Astrocyte of the spinal cord (primary cell): Measurements from ENCODE around the gene ELL3.

ENCODE experiments used
- DNase-seq: peaks from one replicate; pipeline ENCODE4 v3.0.0; 2011; ENCODE audit warnings: low read depth, low spot score
- H3K4me3 ChIP-seq: 2 replicates; pipeline ENCODE4 v1.5.1; 2011; ENCODE audit warnings: low read depth, mild to moderate bottlenecking, low read length, moderate library complexity
- CTCF ChIP-seq: IDR thresholded peaks from 2 replicates; pipeline ENCODE4 v1.5.1; 2012; ENCODE audit warnings: low read depth, mild to moderate bottlenecking, low read length, inconsistent platforms
- in situ Hi-C: cut with HindIII; loops from 2 replicates; pipeline ENCODE4 v1.10.0; 2017; ENCODE audit warnings: low sequenced_read_pairs

ELL3 gene

DNA sequence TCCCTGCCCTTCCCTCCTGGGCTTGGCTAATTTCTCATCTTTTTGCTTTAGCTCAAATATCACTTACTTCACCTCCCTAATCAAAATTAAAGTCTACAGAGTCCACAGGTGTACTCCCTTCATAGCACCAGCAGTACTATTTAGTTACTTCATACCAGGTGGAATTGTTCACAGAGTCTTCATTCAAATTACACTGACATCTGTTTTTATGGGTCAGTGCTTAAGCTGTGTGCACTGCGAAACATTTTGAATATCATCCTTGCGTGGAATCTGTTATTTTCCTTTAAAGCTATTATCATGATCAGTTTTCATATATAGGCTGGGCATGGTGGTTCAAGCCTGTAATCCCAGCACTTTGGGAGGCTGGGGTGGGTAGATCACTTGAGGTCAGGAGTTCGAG, 12.6 kb upstream of the ELL3 start:
- no peak for TF ChIP-seq CTCF
- in situ Hi-C loops, result no loop called here
- DNase-seq, result no peak
- no peak overlapping the region for H3K4me3 ChIP-seq

GRCh38 chr15:43779016-43779415, 2.2 kb upstream of the ELL3 start:
- in situ Hi-C loops, result no loop called here
- H3K4me3 ChIP-seq, result no peak overlapping the region
- DNase-seq, result no peak
- no peak for TF ChIP-seq CTCF

DNA sequence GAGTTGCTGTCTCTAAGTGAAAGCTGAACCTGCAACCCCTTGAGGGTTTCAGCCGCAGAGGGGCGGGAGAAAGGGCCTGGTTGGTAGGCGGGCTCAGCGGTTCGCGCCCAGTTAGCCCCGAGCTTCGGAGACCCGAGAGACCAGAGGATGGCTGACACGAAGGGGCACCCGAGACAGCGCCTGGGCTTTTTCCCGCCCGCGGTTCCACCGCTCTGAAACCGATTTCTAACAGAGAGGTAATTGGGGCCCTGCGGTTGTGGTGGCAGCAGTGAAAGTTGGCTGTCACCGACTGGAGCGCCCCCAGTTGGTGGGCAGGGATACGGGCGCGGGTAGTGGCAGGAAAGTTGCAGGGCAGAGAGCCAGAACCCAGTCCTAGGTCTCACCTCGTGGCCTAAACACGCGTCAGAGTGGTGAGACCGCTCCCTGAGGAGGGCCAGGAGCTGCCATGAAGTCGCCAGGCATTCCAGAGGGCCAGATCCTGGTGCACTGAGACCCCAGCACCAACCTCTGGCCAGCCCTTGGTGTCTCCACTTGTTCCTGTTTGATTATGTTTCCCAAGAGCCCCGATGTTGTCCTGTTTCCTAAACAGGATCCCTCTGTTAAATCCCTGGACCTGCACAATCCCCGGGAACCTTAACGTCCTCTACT, 625 bp upstream of the ELL3 start:
- TF ChIP-seq CTCF, result peak; percentile 83
- in situ Hi-C loops, result no loop called here
- no peak for DNase-seq
- H3K4me3 ChIP-seq, result peak overlapping the region; percentile 69

DNA sequence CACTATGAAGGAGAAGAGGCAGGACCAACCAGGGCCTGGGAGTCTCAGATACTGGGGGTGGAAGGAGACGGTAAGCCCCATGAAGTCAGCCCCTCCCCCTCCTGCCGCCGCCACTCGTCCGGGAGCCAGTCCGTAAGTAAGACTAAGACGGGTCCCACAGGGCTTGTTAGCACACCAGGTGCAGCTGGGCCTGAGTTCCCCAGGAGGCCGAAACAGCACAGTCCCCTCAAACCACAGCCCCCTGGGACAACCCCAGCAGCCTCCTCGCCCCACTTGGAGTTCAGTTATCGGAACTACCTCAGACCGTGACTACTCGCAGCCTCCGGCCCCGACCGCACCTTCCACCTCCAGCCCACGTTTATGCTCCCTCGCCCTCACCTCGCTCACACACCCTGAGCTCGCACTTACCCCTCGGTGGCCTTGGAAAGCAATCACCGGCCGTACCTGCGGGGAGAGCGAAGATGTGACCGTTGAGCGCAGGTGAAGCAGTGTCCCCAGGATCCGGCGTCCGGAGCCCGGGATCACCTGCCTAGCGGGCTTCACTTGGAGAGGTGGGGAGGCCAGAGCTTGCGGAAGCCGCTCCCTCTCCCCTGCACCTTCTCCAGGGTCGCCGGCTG, 557 bp downstream of the ELL3 start:
- no peak for TF ChIP-seq CTCF
- peak overlapping the region; percentile 69 for H3K4me3 ChIP-seq
- in situ Hi-C loops, result no loop called here
- no peak for DNase-seq

DNA sequence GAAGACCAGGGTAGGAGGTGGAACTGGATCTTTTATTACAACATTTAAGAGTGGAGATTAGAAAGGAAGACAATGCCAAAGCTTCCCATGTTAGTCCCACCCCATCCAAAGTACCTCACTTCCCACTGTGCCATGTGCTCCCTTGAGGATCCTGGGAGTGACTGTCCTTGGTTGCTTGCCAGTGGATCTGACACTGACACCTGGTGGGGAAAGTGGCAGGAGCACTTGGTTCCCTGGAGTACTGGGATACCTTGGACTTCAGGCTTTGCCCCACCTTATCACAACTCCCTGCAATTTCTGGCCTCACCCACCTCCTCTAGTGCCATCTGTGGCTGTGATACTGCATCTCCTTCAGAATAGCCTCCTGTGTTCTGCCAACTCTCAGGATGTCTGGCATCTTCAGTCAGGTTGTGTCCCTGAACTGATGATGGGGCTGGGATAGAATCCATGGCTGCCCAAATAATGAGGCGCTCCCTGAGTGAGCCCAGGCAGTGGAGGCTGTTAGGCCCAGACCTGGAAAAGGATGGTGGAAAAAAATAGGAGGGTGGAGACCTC, 1.3 kb downstream of the ELL3 start:
- DNase-seq, result peak; percentile 43
- H3K4me3 ChIP-seq, result no peak overlapping the region
- peak; percentile 41 for TF ChIP-seq CTCF
- in situ Hi-C loops, result no loop called here

- no peak overlapping the region for H3K4me3 ChIP-seq
- in situ Hi-C loops, result no loop called here
- no peak for DNase-seq
- TF ChIP-seq CTCF, result no peak
Measured at GRCh38 chr15:43774062-43774461, 2.7 kb downstream of the ELL3 start.
